Transverse colon (tissue), 4 donors: ENCODE measurements around the gene RTKN2.

ENCODE experiments used
- EP300 ChIP-seq: sonication (generic); formaldehyde crosslinking; IDR thresholded peaks from one replicate; pipeline ENCODE4 v1.6.1; 2017; ENCODE audit warnings: antibody characterized with exemption, low read depth
- POLR2A ChIP-seq: fragments of 450-650 bp; IDR thresholded peaks from one replicate; pipeline ENCODE4 v1.6.1; 2016; ENCODE audit warnings: antibody characterized with exemption, mild to moderate bottlenecking, moderate library complexity
- POLR2AphosphoS5 ChIP-seq, 3 donors: sonication (generic); formaldehyde crosslinking; IDR thresholded peaks; one replicate each; pipeline ENCODE4 v1.6.1; 2016; ENCODE audit warnings: antibody characterized with exemption in 3 of 3
- TF ChIP-seq, protein P1 (sequence below), 5 experiments: fragments of 200-600 bp in 3 of 5; fragments of 450-650 bp in 2 of 5; sonication (generic) in 3 of 5; IDR thresholded peaks; 1 replicate in 2 of 5; 2 replicates in 3 of 5; pipeline ENCODE4 v1.5.1; 2016 to 2017; ENCODE audit warnings: antibody characterized with exemption in 5 of 5, inconsistent platforms in 3 of 5, mild to moderate bottlenecking in 2 of 5, moderate library complexity in 1 of 5

DNA sequence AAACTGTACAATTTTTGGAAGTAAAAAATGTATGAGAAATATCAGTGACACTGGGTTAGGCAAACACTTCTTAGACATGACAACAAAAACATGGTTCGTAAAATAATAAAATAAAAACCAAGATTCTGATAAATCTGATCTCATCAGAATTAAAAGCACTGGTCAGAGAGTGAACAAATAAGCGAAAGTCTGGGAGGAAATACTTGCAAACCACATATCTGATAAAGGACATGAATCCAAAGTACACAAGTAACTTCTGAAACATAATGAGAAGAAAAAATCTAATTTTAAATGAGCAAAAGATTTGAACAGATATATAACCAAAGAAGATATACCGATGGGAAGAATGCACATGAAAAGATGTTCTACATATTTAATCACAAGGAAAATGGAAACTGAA lies 91.5 kb downstream of the RTKN2 start:
- TF ChIP-seq, protein P1, sequence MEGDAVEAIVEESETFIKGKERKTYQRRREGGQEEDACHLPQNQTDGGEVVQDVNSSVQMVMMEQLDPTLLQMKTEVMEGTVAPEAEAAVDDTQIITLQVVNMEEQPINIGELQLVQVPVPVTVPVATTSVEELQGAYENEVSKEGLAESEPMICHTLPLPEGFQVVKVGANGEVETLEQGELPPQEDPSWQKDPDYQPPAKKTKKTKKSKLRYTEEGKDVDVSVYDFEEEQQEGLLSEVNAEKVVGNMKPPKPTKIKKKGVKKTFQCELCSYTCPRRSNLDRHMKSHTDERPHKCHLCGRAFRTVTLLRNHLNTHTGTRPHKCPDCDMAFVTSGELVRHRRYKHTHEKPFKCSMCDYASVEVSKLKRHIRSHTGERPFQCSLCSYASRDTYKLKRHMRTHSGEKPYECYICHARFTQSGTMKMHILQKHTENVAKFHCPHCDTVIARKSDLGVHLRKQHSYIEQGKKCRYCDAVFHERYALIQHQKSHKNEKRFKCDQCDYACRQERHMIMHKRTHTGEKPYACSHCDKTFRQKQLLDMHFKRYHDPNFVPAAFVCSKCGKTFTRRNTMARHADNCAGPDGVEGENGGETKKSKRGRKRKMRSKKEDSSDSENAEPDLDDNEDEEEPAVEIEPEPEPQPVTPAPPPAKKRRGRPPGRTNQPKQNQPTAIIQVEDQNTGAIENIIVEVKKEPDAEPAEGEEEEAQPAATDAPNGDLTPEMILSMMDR (IDR thresholded peaks at IDR 0.05), result no peak
- no peak for TF ChIP-seq EP300
- no peak for TF ChIP-seq POLR2AphosphoS5 (IDR thresholded peaks at IDR 0.05)
- no peak for TF ChIP-seq POLR2A
